C4-2B (cell line): ENCODE measurements around the gene OR2T3.
"Not testable (repeated sequence)": the region's sequence is repeated elsewhere in the genome, so short reads cannot be mapped to it uniquely, and the experiment has no call there.

Source experiments
- CTCF ChIP-seq: fragments of 450-650 bp; conservative IDR thresholded peaks from 2 replicates; pipeline ENCODE4 v1.5.1; 2017; ENCODE audit warnings: mild to moderate bottlenecking
- ZFX ChIP-seq: fragments of 450-650 bp; IDR thresholded peaks from 2 replicates; pipeline ENCODE4 v1.6.1; 2017

GRCh38 chr1:248450466-248451145, 22.5 kb upstream of the OR2T3 start:
- not testable (repeated sequence) for TF ChIP-seq CTCF, ZFX
